GM18508 (cell line): ENCODE results near the gene APIP.

Experiments
- ATAC-seq: cut with Tn5 transposase; IDR thresholded peaks from one replicate; pipeline ENCODE4 v1.9.1; 2021; ENCODE audit warnings: moderate number of reproducible peaks; ENCODE audit not compliant: insufficient read depth, unreplicated experiment

The APIP gene

GRCh38 chr11:34890812-34891211 is 25.4 kb downstream of the APIP start:
- no peak for ATAC-seq

- ATAC-seq = no peak
Measured at GRCh38 chr11:34890089-34890488, 26.1 kb downstream of the APIP start.

DNA sequence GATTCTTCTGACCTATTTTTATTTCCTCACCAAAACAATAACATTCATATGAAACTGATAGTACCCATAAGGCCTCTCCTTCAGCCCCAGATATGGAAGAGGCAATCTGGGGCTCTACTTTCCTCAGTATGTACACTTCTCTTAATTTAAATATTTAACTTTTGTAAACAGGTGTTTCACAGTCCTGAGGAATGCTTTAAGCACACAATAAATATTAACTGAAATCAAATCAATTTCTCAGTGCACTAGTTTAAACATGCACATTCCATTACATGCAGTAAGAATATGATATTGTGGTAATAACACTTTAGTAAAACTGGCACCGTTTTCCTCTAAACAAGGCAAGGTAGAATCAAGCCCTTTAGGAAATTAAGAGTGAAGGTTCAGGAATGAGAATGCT is 28.9 kb downstream of the APIP start:
- no peak for ATAC-seq

DNA sequence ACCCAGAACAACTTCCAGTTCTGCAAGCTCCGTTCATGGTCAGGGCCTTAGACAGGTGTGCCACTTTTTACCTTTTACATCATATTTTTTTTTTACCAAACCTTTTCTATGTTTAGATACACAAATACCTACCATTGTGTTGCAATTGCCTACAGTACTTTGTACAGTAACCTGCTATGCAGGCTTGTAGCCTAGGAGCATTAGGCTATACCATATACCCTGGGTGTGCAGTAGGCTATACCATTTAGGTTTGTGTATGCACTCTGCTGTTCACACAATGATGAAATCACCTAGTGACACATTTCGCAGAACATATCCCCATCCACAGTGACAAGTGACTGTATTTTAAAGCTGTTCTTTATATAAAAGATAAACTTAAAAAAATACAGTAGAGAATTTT is 29.6 kb downstream of the APIP start:
- ATAC-seq = no peak

GRCh38 chr11:34881900-34882299 is 34.3 kb downstream of the APIP start:
- no peak for ATAC-seq

DNA sequence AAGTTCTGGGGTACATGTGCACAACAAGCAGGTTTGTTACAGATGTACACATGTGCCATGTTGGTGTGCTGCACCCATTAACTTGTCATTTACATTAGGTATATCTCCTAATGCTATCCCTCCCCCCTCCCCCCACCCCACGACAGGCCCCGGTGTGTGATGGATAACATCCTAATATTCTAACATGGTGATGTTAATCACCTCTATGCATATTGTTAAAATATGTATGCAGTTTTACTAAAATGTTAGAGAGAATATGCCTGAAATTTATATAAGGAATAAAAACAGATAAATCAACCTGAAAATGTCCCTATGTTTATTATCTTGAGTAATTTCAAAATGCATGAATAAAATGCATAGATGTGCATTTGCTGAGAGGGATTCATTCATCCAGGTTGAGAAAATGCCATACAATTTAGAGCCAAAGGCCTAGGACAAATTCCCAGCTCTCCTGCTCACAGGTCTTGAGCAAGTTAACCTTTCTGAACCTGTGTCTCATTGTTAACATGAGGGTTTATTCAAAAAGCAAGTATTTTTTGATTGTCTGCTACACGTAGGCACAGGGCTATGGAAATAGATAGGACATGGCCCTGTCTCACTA is 38.7 kb downstream of the APIP start:
- no peak for ATAC-seq

GRCh38 chr11:34874202-34874601 is 42.0 kb downstream of the APIP start:
- ATAC-seq = no peak

DNA sequence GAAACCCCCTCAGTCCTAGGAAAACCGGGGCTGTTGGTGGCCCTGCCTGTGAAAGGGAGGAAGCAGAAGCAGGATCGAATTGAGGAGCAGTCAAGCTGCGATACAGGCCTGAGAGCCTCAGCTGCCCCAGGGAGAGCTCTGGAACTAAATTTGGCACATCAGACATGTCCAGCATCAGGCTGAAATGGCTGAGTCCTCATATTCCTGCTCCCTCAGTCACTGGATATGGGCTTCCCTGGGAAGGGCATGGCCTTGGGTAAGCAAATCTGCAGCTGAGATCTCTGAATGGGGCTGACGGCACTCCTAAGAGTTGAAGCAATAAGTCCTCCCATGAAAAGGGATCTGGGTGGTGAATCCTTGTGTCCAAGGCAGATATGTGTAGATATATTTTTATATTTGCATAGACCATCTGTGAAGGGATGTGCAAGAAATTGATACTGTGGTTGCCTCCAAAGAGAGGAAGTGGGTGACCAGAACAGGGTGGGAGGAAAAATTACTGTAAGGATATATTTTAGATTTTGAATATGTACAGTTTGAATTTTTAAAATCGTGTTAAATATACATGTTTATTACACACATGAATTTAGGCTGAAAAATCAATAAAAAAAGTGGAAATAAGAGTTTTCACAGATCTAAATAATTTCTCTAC is 45.5 kb downstream of the APIP start:
- ATAC-seq = no peak

- ATAC-seq = no peak
Measured at GRCh38 chr11:34869425-34869824, 46.8 kb downstream of the APIP start.

DNA sequence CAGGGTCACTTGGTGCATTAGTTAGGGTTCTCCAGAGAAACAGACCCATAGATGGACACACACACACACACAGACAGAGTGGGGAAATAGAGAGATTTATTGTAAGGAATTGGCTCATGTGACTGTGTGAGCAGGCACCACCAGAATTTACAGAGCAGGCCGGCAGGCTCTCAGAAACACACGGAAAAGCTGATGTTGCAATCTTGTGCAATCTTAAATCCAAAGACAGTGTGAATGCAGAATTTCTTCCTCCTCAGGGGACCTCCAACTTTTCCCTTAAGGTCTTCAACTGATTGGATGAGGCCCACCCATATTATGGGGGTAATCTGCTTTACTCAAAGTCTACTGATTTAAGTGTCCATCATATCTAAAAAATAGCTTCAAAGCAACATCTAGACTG is 49.8 kb downstream of the APIP start:
- no peak for ATAC-seq

DNA sequence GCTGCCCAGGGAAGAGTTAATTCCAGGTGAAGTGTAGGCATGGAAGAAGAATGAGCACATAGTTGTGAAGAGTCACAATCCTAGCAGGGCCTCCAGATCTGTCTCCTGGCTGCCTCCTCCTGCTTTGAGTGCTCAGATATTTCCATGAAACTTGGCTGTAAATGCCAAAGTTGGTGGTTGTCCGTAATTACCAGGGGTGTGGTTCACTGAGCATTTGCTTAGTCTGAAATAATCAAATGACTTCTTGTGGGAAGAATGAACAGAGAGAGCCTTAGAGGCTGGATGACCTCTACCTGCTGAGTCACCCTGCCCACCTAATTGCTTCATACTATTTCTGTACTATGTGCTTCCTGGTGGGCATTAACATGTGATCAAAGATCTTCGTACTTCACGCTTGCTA is 50.9 kb downstream of the APIP start:
- no peak for ATAC-seq

- ATAC-seq = no peak
Measured at GRCh38 chr11:34864424-34864823, 51.8 kb downstream of the APIP start.

DNA sequence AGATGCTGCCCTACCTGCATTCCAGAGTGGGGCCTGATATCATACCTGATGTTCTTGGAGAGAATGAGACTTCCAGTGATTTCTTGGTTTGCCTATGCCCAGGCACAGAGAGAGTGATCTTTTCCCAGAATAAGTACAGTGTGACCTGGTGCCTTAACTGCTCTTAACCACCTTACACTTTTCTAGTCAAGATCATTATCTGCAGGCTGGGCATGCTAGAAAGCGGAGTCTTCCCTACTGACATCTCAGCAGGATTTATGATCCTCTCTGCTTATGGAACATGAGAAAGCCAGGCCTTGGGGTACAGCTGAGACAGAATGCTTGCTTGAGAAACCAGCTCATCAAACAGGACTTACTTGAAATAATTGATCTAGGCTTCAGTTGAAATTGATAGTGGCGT is 53.1 kb downstream of the APIP start:
- no peak for ATAC-seq

DNA sequence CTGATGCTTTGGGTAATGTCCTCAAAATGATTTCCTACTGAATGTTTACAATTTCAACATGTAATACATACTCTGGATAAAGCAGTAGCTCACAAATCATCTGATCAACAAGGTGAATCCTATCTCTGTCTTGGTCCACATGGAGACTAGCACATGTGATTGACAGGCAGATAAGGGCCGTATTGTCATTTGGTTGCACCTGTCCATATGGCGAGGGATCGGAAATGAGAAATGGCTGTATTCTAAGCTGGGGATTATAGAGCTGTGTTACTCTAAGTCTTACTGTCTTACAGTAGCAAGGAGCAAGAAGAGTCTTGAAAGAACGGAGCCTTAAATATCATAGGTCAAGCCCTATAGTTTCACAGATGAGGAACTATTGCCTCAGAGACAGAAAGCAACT is 55.7 kb downstream of the APIP start:
- ATAC-seq = no peak

DNA sequence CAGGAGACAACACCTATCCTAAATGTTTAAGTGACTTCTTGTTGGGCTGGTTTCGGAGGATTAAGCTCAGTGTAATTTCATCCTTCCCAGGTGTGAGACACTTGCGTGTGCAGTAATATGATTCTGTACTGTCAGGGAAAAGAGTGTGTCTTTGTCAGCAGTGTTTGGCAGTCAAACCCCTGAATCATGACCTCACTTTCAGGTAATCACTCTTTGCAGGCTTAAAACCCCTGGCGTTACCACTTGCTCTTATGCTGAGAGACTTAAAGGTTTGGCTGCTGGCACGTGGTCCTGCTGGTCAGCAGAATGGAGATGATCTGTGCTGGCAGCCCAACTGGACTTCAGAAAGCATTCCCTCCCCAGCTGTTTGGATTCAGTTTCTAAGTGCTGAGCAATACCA is 56.1 kb downstream of the APIP start:
- ATAC-seq = no peak

GRCh38 chr11:34859496-34859895 is 56.7 kb downstream of the APIP start:
- ATAC-seq = no peak

- no peak for ATAC-seq
Measured at GRCh38 chr11:34857463-34857862, 58.7 kb downstream of the APIP start.

DNA sequence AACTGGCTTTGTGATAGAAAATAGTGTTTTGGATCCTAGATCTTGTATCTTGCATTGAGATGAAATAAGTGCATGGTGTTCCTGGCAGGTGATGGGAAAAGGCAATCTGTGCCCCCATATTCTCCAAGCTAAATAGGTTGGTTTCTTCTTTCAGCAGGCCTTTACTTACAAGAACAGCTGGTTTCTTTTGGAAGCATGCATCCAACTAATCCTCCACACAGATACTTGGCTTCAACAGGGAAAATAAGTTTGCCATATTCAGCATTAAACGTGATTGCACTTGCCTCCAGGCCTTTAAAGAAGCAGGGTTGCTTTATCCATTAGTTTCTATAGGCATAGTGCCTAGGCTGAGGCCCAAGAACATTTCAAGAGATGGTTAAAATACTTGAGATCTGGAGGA is 59.9 kb downstream of the APIP start:
- no peak for ATAC-seq

- no peak for ATAC-seq
Measured at GRCh38 chr11:34855754-34856095, 60.5 kb downstream of the APIP start.

- no peak for ATAC-seq
Measured at GRCh38 chr11:34855021-34855753, 61.0 kb downstream of the APIP start.

- no peak for ATAC-seq
Measured at GRCh38 chr11:34851916-34852315, 64.3 kb downstream of the APIP start.

DNA sequence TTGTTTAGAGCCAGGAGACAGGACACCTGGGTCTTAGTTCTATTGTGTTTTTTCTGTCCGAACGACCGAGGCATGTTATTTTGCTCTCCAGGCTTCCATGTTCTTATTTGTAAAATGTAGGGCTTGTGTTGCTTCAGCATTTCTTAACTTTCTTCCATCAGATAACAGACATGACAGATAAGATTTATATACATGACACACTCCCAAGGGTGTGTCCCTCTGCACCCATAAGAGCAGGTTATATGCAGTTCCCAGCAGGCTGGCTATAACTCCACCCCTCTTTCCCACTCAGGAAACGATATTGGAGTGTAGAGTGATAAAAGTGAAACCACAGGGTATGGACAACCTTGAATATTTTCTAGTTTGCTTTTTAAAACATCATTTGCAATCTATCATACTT is 65.8 kb downstream of the APIP start:
- no peak for ATAC-seq
